Measurements from ENCODE around the gene KANSL1L.

The KANSL1L gene

DNA sequence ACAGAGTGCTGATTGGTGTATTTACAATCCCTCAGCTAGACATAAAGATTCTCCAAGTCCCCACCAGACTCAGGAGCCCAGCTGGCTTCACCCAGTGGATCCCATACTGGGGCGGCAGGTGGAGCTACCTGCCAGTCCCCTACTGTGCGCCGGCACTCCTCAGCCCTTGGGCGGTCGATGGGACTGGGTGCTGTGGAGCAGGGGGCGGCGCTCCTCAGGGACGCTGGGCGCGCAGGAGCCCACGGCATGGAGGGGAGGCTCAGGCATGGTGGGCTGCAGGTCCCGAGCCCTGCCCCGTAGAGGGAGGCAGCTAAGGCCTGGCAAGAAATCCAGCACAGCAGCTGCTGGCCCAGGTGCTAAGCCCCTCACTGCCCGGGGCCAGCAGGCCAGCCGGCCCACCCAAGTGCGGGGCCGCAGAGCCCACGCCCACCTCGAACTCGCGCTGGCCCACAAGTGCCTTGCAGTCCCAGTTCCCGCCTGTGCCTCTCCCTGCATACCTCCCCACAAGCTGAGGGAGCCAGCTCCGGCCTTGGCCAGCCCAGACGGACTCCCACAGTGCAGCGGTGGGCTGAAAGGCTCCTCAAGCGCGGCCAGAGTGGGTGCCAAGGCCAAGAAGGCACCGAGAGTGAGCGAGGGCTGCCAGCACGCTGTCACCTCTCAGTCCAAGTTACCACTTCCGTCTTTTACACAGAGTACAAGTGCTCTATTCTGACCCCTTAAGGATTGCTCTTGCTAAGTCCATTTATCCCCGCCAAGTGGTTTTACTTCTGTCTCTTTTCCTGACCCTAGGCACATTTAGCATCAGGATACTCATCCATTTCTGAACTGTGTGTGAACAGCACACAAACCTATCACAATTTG lies 170.5 kb downstream of the KANSL1L start:
- no peak for DNase-seq (ENCODE audit: low spot score)

DNA sequence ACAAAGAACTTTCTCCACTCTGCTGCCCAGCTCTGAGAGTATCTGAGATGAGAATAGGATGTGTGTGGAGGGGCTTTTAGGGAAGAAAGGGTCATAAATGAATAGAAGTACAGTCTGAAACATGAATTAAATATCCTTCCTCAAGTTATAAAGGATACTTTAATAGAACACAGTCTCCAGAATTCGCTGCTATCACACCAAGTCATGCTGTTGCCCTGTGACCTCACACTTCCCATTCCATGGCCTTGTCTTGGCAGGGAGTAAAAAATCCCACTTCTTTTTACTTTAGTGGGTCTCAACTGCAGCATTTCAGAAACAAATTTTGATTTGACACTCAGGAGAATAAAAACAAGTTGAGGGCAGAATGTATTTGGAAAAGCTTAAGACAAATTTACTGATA lies 172.6 kb downstream of the KANSL1L start:
- no peak for DNase-seq (ENCODE audit: low spot score)

DNA sequence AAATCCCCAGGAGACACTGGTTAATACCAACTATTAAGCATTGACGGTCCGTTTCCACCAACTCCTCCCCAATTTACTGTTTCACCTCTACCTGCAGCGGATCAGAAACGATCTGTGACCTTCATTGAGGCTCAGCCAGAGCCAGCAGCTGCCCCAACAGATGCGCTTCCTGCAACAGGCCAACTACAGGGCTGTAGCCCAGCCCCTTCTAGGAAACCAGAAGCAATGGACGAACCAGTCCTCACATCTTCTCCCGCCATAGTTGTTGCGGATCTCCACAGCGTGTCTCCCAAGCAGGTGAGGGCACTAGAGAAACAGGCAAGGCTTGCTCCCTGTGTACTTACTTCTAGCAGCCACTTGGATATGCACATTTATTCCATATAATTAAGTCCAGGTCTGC lies 177.2 kb downstream of the KANSL1L start:
- no peak for DNase-seq (ENCODE audit: low spot score)

DNA sequence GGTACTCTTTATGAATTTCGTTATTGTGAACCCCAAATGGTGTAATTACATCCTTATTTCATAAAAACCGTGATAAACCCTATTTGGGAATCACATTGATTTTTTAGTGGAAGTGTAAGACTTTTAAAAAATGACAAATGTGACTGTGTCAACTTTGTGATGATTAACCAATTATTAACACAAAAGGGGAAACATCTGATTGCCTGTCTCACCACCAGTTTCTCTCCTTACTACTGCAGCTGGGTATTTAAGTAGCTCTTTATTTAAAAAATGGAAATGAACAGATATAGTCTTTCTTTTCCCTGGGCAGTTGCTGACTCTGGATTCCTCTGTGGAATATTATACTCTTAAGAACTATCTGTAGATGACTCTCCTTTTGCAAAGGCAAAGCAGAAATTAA lies 180.4 kb downstream of the KANSL1L start:
- no peak for DNase-seq (ENCODE audit: low spot score)

DNA sequence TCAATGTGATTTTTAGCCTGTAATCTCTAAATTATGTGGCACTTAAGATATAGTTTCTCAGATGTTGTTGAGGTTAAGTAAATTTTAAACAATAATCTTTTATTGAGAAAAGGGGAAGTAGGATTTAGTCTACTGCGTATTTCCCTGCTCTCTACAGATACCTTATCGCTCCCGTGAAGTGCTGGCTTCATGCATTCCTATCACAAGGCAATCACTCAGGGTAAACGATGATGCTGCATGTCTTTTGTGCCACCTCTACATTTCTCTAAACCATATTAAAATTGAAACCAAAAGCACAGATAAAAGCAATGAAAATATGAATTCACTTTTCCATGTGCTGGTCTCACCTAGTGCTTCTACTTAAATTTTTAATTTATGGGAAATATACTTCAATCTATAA lies 183.2 kb downstream of the KANSL1L start:
- DNase-seq (ENCODE audit: low spot score) = no peak

DNA sequence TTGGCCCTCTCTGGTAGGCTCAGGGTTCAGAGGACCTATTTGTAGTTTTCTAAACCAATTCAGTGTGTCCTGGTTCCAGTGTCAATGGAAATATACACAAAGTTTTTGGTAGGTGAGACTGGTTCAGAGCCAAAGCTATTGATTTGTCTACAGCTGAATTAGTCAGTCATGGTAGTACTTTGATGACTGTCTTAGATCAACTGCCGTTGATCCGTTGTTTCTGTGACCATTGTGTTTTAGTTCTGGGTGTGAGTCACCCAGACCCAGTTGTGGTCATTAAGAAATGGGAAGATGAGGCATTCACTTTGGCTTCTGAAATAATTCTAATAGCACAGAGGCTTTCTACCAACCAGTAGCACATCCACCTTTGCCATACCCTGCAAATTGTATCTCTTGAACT lies 184.8 kb downstream of the KANSL1L start:
- no peak for DNase-seq (ENCODE audit: low spot score)

DNA sequence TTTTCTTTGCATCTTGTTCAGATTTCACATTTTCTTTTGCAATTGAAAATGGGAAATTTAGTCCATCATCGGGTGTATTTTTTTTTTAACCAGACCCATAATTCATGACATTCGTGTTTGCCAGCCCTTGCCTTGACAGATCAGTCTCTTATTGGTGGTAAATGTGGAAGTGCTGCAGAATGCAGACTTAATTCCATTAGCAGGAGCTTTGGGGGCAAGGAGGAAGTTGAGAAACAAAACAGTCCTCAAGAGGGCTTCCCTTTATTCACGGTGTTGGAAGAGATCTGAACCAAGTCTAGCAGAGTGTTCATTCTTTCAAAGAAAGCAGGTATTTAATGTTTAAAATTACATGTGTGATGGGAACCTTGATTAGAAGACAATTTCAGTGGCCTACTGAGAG lies 185.3 kb downstream of the KANSL1L start:
- no peak for DNase-seq (ENCODE audit: low spot score)

DNA sequence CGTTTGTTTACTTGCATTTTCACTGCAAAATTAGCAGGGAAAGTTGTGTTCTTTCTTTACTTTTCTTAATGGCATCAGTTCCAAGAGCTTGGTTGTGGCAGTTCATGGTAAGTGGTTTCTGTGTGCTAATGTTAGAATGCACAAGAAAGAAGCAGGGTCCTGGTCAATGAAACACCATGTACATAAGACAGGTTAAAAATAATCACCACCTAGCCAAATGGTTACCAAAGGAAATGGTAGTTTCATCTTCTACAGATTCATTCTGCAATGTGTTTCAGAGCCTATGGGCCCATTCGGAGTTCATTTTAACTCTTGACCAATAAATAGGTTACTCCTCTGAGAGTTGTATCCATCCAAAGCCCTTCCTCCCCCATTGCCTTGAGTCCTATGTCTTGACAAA lies 186.9 kb downstream of the KANSL1L start:
- no peak for DNase-seq (ENCODE audit: low spot score)

DNA sequence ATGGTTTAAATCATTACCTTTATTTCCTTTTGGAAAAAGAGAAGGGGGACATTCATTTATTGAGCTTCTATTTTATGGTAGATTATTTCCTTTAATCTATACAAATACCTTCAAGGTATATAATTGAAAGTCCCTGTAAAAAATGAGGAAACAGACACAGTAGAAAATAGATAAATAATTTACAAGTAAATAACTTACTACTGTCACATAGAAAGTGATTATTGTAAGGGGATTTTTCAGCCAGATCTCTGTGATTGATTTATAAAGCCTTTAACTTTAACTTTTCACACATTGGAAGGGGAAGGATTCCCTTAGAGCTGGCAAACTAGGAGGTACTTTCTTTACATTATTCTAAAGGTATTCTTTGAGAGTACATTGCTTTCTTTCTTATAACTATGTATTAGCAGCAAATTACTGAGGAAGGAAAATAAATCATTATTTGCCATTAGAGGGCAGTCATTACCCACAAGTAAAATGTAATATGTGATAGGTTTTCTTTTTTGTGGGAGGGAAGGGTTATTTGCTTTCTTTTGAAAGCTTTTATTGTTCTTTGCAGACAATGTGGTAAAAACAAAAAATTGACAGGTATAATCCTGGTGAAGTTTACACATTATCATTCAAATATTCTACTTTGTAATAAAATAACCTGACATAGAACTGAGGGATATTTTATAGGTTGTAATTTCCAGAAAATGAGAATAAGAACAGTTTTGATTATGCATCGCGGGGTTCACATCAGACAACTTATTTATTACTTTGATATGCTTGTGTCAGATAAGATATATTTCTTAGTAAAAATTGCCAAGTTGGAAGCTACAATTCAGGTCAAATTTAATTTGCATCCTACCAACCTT lies 193.6 kb downstream of the KANSL1L start:
- peak; percentile 8 for DNase-seq (ENCODE audit: low spot score)

DNA sequence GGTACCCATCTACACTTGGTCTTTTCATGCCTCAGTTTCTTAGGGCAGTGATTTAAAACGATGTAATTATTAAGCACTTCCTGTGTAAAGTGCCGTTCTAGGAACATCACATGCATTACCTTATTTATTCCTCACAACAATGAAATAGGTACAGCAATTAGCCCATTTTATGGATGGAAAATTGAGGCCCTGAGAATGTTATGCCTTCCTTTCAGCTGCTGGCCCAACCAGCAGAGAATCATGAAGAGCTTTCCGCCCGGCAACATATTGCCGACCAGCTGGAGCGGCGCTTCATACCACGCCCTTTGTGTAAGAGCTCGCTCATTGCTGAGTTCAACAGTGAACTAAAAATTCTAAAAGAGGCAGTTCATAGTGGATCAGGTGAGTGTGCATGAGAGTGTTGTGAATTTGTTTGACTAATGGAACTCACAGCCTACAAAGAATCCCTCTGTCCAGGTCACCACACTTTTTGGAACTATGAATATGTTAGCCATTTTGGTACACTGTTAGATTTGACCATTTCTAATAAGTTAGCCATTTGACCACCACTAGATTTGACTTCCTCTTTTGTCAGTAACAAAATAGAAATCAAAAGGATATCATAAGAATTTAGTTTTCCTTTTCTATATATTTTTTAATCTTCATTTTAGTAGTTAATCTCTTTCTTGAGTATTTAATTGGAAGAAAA lies 194.4 kb downstream of the KANSL1L start:
- no peak for DNase-seq (ENCODE audit: low spot score)

DNA sequence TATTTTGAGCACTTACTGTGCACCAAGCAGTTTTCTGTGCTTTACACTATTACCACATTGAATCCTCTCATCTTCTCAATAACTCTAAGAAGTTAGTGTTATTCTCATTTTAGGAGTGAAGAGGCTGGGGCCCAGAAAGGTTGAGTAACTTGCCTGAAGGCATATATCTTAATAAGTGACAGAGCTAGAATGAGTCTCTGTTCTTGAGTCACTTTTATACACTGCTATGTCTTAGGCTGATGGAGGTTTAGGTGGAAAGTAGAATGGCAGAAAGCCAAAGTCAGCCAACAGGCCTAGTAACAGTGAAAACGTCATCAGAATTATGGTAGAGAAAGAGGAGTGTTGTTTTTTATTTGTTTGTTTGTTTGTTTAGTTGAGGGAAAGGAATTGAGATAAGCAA lies 196.6 kb downstream of the KANSL1L start:
- DNase-seq (ENCODE audit: low spot score) = no peak

DNA sequence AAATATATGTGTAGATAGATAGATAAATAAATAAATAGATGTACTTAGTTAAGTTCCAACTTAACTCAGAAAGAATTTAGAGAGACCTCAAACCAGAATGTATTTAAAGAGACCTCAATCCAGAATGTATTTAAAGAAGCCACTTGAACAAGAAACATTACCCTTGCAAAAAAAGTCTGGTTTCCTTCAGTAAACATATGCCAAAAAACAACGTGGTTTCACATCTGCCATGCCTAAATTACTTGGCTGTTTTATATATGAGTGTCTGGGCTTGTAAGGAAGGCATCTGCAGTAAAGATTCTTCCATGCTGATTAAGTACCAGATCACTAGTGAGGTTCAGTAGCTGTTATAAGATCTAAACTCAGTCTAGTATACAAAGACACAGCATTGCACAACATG lies 197.9 kb downstream of the KANSL1L start:
- DNase-seq (ENCODE audit: low spot score) = no peak

Data from SK-N-DZ (cell line).